Measurements from ENCODE around the gene DAGLB.
"Not testable (repeated sequence)": the region's sequence is repeated elsewhere in the genome, so short reads cannot be mapped to it uniquely, and the experiment has no call there.

- not testable (repeated sequence) for TF ChIP-seq CTCF (IDR thresholded peaks at IDR 0.05; ENCODE audit: low read length); EZH2 (optimal IDR thresholded peaks at IDR 0.05; ENCODE audit: low read depth, low read length); EZH2phosphoT487 (IDR thresholded peaks at IDR 0.05; ENCODE audit: low read length)
Measured at GRCh38 chr7:6463609-6464008, 15.9 kb upstream of the DAGLB start.
